Measurements from ENCODE around the gene TNRC6C. TPM values are rescaled to one million over a fixed set of nuclear protein-coding genes. Genes with fewer than 3 reads are reported as not detected.

Gene TNRC6C
- total RNA-seq, 4 donors from 2014 or later = 15.8 to 30.3 (median 27.7) TPM

DNA sequence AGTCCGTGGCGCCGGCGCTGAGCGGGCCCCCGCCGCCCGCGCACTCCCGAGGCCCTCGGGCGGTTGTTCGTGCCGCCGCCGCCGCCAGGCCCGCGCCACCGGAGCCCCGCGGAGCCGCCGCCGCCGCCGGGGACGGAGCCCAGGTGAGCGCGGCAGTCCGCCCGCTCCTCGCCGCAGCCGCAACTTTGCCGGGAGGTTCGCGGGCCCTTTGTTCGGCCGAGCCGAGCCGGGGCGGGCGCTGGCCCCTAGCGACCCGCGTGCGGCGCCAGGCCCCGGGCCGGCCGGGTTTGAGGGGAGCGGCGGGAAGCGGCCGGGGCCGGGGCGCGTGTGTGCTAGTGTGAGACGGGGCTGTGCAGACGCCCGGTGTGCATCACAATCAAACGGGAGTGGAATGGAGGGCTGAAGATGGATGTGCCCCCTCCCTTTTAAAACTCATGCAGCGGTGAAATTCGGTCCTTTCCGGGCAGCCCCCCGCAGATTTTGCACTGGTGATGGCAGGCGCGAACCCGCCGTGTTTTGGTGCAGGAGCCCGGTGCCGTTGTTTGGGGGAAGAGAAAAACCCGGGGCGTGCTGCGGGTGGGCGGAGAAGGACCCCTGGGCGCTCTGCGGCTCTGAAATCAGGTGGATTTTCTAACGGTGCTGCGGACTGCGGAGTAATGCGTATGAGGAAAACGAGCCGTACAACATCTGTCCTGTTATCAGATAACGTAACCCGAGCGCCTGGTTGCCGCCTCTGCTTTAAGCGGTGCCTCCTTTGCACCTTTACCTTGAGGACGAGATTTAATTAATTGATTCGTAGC, 823 bp downstream of the TNRC6C start:
- ATAC-seq = peak; percentile 0

DNA sequence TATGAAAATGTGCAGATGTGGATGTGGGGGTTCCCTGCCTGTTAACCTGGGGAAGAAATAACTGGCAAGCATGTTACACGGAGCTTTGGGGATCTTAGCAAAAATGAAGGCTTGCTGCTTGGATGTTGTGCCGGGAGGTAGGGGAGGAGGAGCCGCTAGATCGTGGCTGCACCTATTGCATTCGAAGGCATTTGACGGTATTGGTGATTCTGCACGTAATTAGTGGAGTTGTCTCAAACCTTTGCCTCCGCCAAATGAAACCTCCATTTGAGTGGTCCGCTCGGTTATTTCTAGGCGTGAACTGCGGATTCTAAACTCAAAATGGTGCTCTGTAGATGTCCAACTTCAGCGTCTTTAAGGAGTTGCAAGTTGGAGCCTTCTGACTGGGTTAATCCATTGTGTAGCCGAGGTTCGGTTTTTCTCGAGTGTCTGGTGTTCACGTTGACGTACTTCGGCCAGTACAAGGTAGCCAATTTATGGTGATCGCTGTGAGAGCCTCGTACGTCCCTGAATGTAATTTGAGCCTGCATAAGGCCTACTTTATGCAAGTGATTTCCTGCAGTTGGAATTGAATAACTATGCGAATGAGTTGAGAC, 1.5 kb downstream of the TNRC6C start:
- Histone ChIP-seq H3K4me3 (peak overlapping the region; percentile 69 to 89), H3K27me3 (no peaks in the 10 kb centered on the region), H3K27ac (peak overlapping the region; percentile 59 to 100 (median 92)), H3K36me3 (no peaks in the 10 kb centered on the region), H3K9me3 (no peaks in the 10 kb centered on the region), H3K4me1 (peaks cover 24 to 61% (median 31%) of the 10 kb centered on the region in 3 donors)
- TF ChIP-seq EP300 (IDR thresholded peaks at IDR 0.05) (no peak), POLR2AphosphoS5 (IDR thresholded peaks at IDR 0.05) (no peak), POLR2A (IDR thresholded peaks at IDR 0.05) (no peak)
- TF ChIP-seq, protein P1, sequence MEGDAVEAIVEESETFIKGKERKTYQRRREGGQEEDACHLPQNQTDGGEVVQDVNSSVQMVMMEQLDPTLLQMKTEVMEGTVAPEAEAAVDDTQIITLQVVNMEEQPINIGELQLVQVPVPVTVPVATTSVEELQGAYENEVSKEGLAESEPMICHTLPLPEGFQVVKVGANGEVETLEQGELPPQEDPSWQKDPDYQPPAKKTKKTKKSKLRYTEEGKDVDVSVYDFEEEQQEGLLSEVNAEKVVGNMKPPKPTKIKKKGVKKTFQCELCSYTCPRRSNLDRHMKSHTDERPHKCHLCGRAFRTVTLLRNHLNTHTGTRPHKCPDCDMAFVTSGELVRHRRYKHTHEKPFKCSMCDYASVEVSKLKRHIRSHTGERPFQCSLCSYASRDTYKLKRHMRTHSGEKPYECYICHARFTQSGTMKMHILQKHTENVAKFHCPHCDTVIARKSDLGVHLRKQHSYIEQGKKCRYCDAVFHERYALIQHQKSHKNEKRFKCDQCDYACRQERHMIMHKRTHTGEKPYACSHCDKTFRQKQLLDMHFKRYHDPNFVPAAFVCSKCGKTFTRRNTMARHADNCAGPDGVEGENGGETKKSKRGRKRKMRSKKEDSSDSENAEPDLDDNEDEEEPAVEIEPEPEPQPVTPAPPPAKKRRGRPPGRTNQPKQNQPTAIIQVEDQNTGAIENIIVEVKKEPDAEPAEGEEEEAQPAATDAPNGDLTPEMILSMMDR (IDR thresholded peaks at IDR 0.05) = no peak
- no peak for ATAC-seq
- 8 to 60% methylated on average over 1 to 17 of the region's 23 CpGs for WGBS, 2 donors (ENCODE audit: low coverage in 1 of 2)

More for the DNA sequence above, 823 bp downstream of the TNRC6C start:
- Histone ChIP-seq H3K36me3 (no peaks in the 10 kb centered on the region), H3K9me3 (no peaks in the 10 kb centered on the region), H3K27ac (peak overlapping the region; percentile 59 to 100 (median 92)), H3K4me1 (peaks cover 21 to 54% (median 24%) of the 10 kb centered on the region in 3 donors), H3K4me3 (peak overlapping the region; percentile 69 to 89), H3K27me3 (no peaks in the 10 kb centered on the region)
- TF ChIP-seq POLR2A (IDR thresholded peaks at IDR 0.05) (no peak), POLR2AphosphoS5 (IDR thresholded peaks at IDR 0.05) (no peak), EP300 (IDR thresholded peaks at IDR 0.05) (no peak)
- TF ChIP-seq, protein P1 (IDR thresholded peaks at IDR 0.05) = no peak
- WGBS, 2 donors (ENCODE audit: low coverage in 1 of 2) = 1 to 5% methylated on average over 13 to 16 of the region's 92 CpGs

DNA sequence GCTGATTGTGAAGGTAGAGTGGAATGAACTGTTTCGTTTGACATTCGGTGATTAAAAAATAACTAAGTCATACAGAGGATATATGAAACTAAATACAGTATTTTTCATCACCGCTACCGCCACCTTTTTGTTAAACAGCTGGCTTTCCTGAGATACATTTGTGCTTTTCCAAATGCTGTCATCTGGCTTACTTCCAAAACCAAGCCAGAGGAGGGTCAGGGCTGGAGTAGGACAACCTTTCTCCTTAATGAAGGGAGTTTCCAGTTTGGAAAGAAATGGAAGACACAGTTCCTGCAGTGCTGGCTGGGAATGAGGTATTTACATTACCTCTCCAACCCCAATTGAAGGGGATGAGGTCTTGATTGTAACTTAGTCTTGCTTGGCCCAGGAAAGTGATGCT, 3.2 kb downstream of the TNRC6C start:
- no peak for TF ChIP-seq EP300 (IDR thresholded peaks at IDR 0.05)
- TF ChIP-seq POLR2A (IDR thresholded peaks at IDR 0.05) = no peak
- no peak for TF ChIP-seq POLR2AphosphoS5 (IDR thresholded peaks at IDR 0.05)
- TF ChIP-seq, protein P1 (IDR thresholded peaks at IDR 0.05) = no peak
- H3K27ac ChIP-seq = peak overlapping the region in 3 of 4 donors; percentile 34 to 100 (median 52)
- no peaks in the 10 kb centered on the region for H3K27me3 ChIP-seq
- WGBS, 2 donors (ENCODE audit: low coverage in 1 of 2) = 31 to 37% methylated on average over 4 of the region's 4 CpGs
- peaks cover 28 to 77% (median 33%) of the 10 kb centered on the region in 3 donors for H3K4me1 ChIP-seq
- H3K36me3 ChIP-seq = no peaks in the 10 kb centered on the region
- ATAC-seq = no peak
- no peak overlapping the region for H3K4me3 ChIP-seq
- H3K9me3 ChIP-seq = no peaks in the 10 kb centered on the region

DNA sequence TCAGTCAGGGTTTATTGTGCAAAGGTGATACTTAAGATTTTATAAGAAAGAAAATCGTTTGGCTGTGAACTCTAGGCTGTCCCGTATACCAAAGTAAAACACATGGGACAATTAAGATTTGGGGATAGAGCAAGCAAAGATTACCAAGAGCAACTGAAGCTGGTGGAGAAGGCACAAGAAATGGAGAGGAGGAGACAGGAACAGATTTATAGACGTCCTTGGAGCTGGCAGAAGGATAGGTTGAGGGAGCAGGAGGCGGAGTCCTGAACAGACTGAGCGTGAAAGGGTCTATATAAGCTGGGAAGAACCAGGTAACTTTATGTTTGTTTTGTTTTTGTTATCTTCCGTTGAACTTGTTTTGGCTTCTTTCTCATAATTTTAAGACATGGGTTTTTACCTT, 3.8 kb downstream of the TNRC6C start:
- no peaks in the 10 kb centered on the region for H3K27me3 ChIP-seq
- no peak for ATAC-seq
- 42 to 62% methylated on average over 6 of the region's 6 CpGs for WGBS, 2 donors (ENCODE audit: low coverage in 1 of 2)
- no peaks in the 10 kb centered on the region for H3K9me3 ChIP-seq
- no peak overlapping the region for H3K4me3 ChIP-seq
- TF ChIP-seq EP300 (IDR thresholded peaks at IDR 0.05) (no peak), POLR2AphosphoS5 (IDR thresholded peaks at IDR 0.05) (no peak), POLR2A (IDR thresholded peaks at IDR 0.05) (no peak)
- TF ChIP-seq, protein P1 (IDR thresholded peaks at IDR 0.05) = no peak
- no peaks in the 10 kb centered on the region for H3K36me3 ChIP-seq
- peaks cover 28 to 80% (median 33%) of the 10 kb centered on the region in 3 donors for H3K4me1 ChIP-seq
- peak overlapping the region in 2 of 4 donors; percentile 8 to 52 for H3K27ac ChIP-seq
